Keratinocyte (primary cell): ENCODE results near the gene SPATA16. TPM values are rescaled to one million over a fixed set of nuclear protein-coding genes. Genes with fewer than 3 reads are reported as not detected.

ENCODE experiments used
- DNase-seq: peaks from one replicate; pipeline ENCODE4 v3.0.0-alpha.2; 2011; ENCODE audit warnings: low read depth, missing footprints, low spot score
- FAIRE-seq: peaks from 2 replicates; lab custom pipeline; 2011; peaks lifted over from hg19 to GRCh38; lab: Jason Lieb, UNC
- H2AFZ ChIP-seq: 2 replicates; pipeline ENCODE4 v1.6.0; 2012; ENCODE audit warnings: low read length, control low read depth, inconsistent platforms; ENCODE audit not compliant: control insufficient read depth
- H3K27ac ChIP-seq: 2 replicates; pipeline ENCODE4 v1.5.1; 2011; ENCODE audit warnings: low read length; ENCODE audit not compliant: control insufficient read depth, insufficient read depth
- H3K27me3 ChIP-seq: 3 replicates; pipeline ENCODE4 v1.6.0; 2011; ENCODE audit warnings: low read length; ENCODE audit not compliant: control insufficient read depth, insufficient read depth; ENCODE audit errors: extremely low read depth
- H3K36me3 ChIP-seq, 2 experiments: 2 replicates in 1 of 2; 3 replicates in 1 of 2; pipeline ENCODE4 v1.5.1; 2011; ENCODE audit warnings: low read length in 2 of 2, mild to moderate bottlenecking in 1 of 2; ENCODE audit not compliant: control insufficient read depth in 2 of 2, insufficient read depth in 2 of 2; ENCODE audit errors: extremely low read depth in 1 of 2
- H3K4me1 ChIP-seq: 3 replicates; pipeline ENCODE4 v1.5.1; 2011; ENCODE audit warnings: low read length; ENCODE audit not compliant: control insufficient read depth, insufficient read depth; ENCODE audit errors: extremely low read depth
- H3K4me2 ChIP-seq: 3 replicates; pipeline ENCODE4 v1.6.0; 2011; ENCODE audit warnings: low read depth, low read length; ENCODE audit not compliant: control insufficient read depth, insufficient read depth; ENCODE audit errors: extremely low read depth
- H3K4me3 ChIP-seq, 3 experiments: fragments of 200-600 bp in 1 of 3; sonication (generic) in 1 of 3; 2 replicates in 2 of 3; 3 replicates in 1 of 3; pipeline ENCODE4 v1.5.1; 2011 to 2016; ENCODE audit warnings: low read length in 3 of 3, mild to moderate bottlenecking in 3 of 3, control low read depth in 2 of 3, inconsistent platforms in 1 of 3, low read depth in 1 of 3, mixed read lengths in 1 of 3, mixed run types in 1 of 3, moderate library complexity in 1 of 3; ENCODE audit not compliant: control insufficient read depth in 2 of 3, insufficient read depth in 2 of 3; ENCODE audit errors: extremely low read depth in 1 of 3
- H3K79me2 ChIP-seq: 2 replicates; pipeline ENCODE4 v1.6.0; 2012; ENCODE audit warnings: low read length; ENCODE audit not compliant: control insufficient read depth, insufficient read depth
- H3K9ac ChIP-seq: 3 replicates; pipeline ENCODE4 v1.6.0; 2011; ENCODE audit warnings: low read length; ENCODE audit not compliant: control insufficient read depth, insufficient read depth; ENCODE audit errors: extremely low read depth
- H3K9me1 ChIP-seq: 3 replicates; pipeline ENCODE4 v1.6.0; 2011; ENCODE audit warnings: low read length; ENCODE audit not compliant: control insufficient read depth, insufficient read depth; ENCODE audit errors: extremely low read depth
- H3K9me3 ChIP-seq: 2 replicates; pipeline ENCODE4 v1.5.1; 2012; ENCODE audit warnings: low read depth, low read length; ENCODE audit not compliant: control insufficient read depth
- H4K20me1 ChIP-seq: 3 replicates; pipeline ENCODE4 v1.6.0; 2011; ENCODE audit warnings: low read length; ENCODE audit not compliant: control insufficient read depth, insufficient read depth; ENCODE audit errors: extremely low read depth
- EZH2 ChIP-seq: IDR thresholded peaks from one replicate; pipeline ENCODE4 v1.6.1; 2012; ENCODE audit warnings: inconsistent platforms, mild to moderate bottlenecking, low read length, moderate library complexity
- dilution Hi-C: fragments of 300-500 bp; cut with MboI; formaldehyde crosslinking; loops from one replicate; pipeline ENCODE4 v1.7.0; 2020; ENCODE audit warnings: low sequenced_read_pairs; ENCODE audit not compliant: extremely low pct_ligation_motif_present
- polyA plus RNA-seq, 5 experiments: library from polyadenylated mRNA; depleted of rRNA in 3 of 5; stranded (reverse) in 3 of 5; stranded (forward) in 1 of 5; unstranded in 1 of 5; fragments of >200 nt; gene quantifications; 1 replicate in 1 of 5; 2 replicates in 3 of 5; 3 replicates in 1 of 5; pipeline versions ENCODE4 v1.2.1 to v1.2.3, GENCODE V29; 2011 to 2012; ENCODE audit warnings: missing spikeins in 2 of 5, low read depth in 1 of 5, low replicate concordance in 1 of 5
- TF ChIP-seq, protein P1 (sequence below), 3 experiments: IDR thresholded peaks in 1 of 3; conservative IDR thresholded peaks in 1 of 3; optimal IDR thresholded peaks in 1 of 3; 2 replicates in 2 of 3; 3 replicates in 1 of 3; pipeline versions ENCODE3 to v1.5.1; 2011; ENCODE audit warnings: low read length in 3 of 3, mild to moderate bottlenecking in 3 of 3, moderate library complexity in 2 of 3, control low read depth in 1 of 3, inconsistent platforms in 1 of 3; ENCODE audit not compliant: insufficient read depth in 2 of 3; ENCODE audit errors: extremely low read depth in 1 of 3

Gene SPATA16
- polyA plus RNA-seq, 1 donor (not counting 4 experiments of a cell fraction or from before 2014, with no cell fraction given): not detected

DNA sequence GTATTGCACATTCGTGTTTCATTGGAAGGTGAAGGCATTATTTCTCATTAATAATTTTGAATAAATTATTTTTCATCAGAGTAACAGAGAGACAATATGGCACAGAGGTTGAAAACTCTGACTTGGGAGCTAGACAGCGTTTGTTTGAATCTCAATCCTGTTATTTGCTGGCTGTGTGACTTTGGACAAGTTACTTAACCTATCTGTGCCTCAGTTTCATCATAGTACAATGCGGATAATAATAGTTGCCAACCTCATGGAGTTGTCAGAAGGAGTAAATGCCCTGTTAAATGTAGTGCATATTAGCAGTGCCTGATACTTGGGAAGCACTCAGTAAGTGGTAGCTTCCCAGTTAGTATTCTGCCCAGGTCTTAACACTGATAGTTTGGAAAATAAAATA lies 151.7 kb downstream of the SPATA16 start:
- dilution Hi-C loops: no loop called here
- TF ChIP-seq, protein P1, sequence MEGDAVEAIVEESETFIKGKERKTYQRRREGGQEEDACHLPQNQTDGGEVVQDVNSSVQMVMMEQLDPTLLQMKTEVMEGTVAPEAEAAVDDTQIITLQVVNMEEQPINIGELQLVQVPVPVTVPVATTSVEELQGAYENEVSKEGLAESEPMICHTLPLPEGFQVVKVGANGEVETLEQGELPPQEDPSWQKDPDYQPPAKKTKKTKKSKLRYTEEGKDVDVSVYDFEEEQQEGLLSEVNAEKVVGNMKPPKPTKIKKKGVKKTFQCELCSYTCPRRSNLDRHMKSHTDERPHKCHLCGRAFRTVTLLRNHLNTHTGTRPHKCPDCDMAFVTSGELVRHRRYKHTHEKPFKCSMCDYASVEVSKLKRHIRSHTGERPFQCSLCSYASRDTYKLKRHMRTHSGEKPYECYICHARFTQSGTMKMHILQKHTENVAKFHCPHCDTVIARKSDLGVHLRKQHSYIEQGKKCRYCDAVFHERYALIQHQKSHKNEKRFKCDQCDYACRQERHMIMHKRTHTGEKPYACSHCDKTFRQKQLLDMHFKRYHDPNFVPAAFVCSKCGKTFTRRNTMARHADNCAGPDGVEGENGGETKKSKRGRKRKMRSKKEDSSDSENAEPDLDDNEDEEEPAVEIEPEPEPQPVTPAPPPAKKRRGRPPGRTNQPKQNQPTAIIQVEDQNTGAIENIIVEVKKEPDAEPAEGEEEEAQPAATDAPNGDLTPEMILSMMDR (optimal IDR thresholded peaks at IDR 0.05 in 1 of 3, IDR thresholded peaks at IDR 0.05 in 1 of 3, conservative IDR thresholded peaks at IDR 0.05 in 1 of 3; ENCODE audit: extremely low read depth in 1 of 3, insufficient read depth in 2 of 3, low read length in 3 of 3): no peak
- TF ChIP-seq EZH2: no peak
- DNase-seq: no peak
- Histone ChIP-seq H3K79me2 (no peaks in the 10 kb centered on the region), H3K9ac (no peak overlapping the region), H3K4me1 (no peaks in the 10 kb centered on the region), H4K20me1 (no peaks in the 10 kb centered on the region), H3K9me3 (no peaks in the 10 kb centered on the region), H3K9me1 (no peaks in the 10 kb centered on the region), H3K27me3 (no peaks in the 10 kb centered on the region), H3K27ac (no peak overlapping the region), H3K36me3 (no peaks in the 10 kb centered on the region), H3K4me3 (no peak overlapping the region), H2AFZ (no peak overlapping the region), H3K4me2 (no peak overlapping the region)
- no peak for FAIRE-seq

GRCh38 chr3:172987273-172987672 lies 153.8 kb downstream of the SPATA16 start:
- Histone ChIP-seq H2AFZ (no peak overlapping the region), H3K9me1 (no peaks in the 10 kb centered on the region), H3K9me3 (no peaks in the 10 kb centered on the region), H3K4me2 (no peak overlapping the region), H3K36me3 (no peaks in the 10 kb centered on the region), H3K9ac (no peak overlapping the region), H3K4me3 (no peak overlapping the region), H3K79me2 (no peaks in the 10 kb centered on the region), H3K27me3 (no peaks in the 10 kb centered on the region), H3K27ac (no peak overlapping the region), H3K4me1 (no peaks in the 10 kb centered on the region), H4K20me1 (no peaks in the 10 kb centered on the region)
- no peak for FAIRE-seq
- no peak for DNase-seq
- TF ChIP-seq, protein P1 (optimal IDR thresholded peaks at IDR 0.05 in 1 of 3, IDR thresholded peaks at IDR 0.05 in 1 of 3, conservative IDR thresholded peaks at IDR 0.05 in 1 of 3; ENCODE audit: extremely low read depth in 1 of 3, insufficient read depth in 2 of 3, low read length in 3 of 3): peak; percentile 33 to 48 (median 42)
- no peak for TF ChIP-seq EZH2
- dilution Hi-C loops: no loop called here
